ENCODE results near the gene SUGT1.

DNA sequence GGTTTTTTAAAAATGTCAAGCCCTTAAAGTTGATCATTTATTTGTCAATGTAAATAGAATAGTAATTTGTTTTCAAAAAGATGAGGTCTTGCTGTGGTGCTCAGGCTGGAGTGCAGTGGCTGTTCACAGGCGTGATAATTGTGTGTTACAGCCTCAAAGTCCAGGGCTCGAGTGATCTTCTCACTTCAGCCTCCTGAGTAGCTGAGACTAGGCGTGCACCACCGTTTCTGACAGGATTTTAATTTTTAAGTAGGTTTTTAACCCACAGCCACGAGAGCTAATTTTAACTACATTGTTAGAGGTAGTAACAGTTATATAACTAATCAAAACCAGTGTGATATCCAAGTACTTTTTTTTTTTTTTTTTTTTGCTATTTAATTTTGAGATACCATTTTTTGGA lies 43.9 kb downstream of the SUGT1 start:
- TF ChIP-seq, protein P1, sequence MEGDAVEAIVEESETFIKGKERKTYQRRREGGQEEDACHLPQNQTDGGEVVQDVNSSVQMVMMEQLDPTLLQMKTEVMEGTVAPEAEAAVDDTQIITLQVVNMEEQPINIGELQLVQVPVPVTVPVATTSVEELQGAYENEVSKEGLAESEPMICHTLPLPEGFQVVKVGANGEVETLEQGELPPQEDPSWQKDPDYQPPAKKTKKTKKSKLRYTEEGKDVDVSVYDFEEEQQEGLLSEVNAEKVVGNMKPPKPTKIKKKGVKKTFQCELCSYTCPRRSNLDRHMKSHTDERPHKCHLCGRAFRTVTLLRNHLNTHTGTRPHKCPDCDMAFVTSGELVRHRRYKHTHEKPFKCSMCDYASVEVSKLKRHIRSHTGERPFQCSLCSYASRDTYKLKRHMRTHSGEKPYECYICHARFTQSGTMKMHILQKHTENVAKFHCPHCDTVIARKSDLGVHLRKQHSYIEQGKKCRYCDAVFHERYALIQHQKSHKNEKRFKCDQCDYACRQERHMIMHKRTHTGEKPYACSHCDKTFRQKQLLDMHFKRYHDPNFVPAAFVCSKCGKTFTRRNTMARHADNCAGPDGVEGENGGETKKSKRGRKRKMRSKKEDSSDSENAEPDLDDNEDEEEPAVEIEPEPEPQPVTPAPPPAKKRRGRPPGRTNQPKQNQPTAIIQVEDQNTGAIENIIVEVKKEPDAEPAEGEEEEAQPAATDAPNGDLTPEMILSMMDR (conservative IDR thresholded peaks at IDR 0.05; ENCODE audit: low read length), result no peak
- no peak for TF ChIP-seq EZH2phosphoT487 (IDR thresholded peaks at IDR 0.05; ENCODE audit: borderline replicate concordance, low read depth, low read length)

All from OCI-LY7 (cell line).